ENCODE data around the gene EPHB1.
"Not testable (repeated sequence)": the region's sequence is repeated elsewhere in the genome, so short reads cannot be mapped to it uniquely, and the experiment has no call there.

The EPHB1 gene

DNA sequence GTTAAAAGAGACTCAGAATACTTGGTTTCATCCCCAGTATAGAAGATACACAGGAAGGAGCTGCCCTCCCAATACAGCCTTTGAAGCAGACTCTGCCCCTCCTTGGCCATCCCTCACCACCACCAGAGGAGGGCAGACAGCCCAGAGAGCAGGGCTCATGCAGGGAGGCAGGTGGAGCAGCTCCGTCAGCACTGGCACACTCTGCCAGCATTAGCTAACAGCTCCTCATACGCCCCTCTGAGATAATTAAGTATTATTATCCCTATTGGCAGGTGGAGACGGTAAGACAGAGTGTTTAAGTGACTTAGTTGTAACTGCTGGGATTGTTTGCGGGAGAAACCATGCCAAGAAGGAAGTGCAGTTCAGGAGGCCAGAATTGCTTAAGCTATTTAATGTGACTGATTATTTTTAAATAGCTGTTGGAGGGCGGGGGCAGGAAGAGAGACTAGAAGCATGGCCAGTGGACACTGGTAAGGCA is 434.0 kb downstream of the EPHB1 start:
- no peak for DNase-seq

DNA sequence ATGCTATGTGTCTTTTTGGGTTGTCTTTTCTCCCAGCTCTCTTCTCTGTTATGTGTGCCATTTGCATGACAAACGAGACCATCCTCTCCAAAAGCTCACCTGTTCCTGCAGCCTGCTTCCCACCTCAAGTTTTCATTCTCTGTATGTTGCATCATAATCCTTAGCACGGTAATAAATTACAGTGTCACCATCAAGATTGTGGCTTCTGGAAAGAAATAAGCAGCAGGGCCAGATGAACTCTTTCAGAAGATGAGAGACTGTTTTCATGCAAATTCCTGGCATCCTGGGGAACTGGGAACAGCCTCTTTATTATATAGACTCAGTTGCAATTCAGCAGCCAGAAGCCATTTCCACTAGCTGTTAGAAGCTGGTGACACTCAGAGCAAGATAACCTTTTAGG is 436.7 kb downstream of the EPHB1 start:
- DNase-seq, result no peak

DNA sequence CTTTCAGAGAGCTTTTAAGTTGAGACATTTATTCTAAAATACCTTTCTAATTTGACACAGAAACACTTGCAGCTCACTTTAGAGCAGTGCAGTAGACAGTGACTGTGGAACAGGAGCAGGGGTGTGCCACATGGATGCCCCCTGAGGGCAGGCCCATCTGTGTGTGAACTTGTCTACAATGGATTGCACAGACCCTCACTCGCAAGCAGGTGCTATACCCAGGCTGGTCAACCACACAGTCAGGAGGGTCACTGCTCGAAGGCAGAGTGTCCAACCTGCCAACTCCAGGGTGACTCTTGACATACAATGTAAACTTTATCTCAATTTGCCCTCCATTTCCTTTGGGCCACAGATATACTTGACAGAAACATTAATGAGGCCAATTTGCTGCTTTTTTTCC is 437.2 kb downstream of the EPHB1 start:
- DNase-seq, result no peak

DNA sequence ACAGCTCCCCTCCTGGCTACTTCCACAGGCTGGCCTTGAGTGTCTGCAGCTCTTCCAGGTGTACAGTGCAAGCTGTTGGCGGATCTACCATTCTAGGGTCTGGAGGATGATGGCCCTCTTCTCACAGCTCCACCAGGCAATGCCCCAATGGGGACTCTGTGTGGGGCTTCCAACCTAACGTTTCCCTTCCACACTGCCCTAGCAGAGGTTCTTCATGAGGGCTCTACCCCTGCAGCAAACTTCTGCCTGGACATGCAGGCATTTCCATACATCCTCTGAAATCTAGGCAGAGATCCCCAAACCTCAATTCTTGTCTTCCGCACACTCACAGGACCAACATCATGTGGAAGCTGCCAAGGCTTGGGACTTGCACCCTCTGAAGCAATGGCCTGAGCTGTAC is 438.4 kb downstream of the EPHB1 start:
- DNase-seq, result not testable (repeated sequence)

DNA sequence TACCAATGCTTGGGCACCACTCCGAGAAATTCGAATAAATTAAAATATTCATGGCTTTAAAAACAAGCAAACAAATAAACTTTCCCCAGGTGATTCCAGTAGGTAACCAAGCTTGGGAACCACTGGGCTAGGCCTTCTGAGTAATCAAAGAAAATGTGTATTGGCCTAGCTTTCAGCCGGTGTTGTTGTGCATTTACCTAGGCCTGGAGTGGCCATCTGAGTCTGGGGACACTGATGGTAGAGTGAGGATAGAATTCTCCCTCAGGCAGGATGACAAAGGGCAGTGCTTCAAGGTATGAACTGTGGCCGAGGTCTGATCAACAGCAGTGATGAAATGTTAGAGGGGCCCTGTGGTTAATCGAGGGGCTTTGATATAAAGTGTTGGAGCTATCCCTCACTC is 440.5 kb downstream of the EPHB1 start:
- DNase-seq, result no peak

DNA sequence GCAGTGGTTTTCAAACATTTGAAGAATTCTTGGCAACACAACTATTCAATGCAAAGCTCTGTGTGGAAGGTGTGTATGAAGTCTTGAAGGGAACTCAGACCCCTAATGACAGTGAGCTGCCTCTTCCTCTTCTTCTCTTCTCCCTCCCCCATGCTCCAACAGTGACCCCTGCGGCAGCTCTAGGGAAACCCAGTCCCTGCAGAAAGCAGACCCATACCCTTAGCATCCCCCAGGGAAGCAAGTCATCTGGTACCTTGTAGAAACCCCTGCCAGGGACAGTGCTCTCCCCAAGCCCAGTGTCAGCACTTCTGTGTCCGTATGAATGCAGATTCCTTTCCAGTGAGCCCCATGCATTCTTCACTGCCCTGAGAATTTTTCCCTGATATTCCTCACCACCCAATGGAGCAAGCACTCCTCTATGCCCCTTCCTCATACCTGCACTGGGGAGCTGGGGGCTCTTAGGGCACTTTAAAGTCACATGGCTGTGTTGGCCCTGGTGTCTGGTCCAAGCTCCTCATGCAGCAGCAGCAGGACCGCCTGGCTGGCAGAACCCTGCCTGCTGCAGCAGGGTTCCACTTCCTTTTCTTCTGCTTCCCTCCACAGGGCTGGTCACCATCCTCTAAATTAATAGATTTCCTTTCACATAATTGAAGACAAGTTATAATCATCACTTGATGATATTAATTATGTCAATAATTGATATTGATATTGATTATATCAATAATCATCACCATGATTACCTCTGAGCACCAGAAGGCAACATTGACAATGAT is 442.5 kb downstream of the EPHB1 start:
- DNase-seq, result no peak

DNA sequence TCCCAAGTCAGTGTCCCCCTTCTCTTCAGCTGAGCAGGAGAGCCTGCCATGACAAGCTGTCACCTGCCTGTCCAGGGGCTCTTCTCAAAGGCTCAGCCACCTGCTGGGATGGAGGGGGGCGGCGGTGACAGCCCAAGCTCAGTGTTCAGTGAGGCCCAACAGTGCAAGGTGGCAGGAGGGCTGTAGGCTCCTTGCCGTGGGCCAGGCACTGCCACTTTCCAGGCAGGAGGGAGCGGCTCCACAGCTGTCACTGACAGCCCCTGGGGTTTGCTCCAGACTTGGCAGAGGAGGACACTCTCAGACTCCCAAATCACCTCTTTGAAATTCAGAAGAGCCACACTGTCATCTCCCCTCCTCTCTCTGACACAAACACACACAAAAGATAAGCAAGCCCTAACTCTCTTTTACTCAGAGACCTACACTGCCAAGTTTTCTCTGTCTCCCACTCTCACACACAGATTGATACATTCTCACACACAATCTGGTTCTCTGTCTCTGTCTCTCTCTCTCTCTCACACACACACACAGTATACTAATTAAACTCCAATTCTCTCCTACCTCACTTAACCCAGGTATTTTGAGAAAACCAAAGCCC is 443.3 kb downstream of the EPHB1 start:
- no peak for DNase-seq

DNA sequence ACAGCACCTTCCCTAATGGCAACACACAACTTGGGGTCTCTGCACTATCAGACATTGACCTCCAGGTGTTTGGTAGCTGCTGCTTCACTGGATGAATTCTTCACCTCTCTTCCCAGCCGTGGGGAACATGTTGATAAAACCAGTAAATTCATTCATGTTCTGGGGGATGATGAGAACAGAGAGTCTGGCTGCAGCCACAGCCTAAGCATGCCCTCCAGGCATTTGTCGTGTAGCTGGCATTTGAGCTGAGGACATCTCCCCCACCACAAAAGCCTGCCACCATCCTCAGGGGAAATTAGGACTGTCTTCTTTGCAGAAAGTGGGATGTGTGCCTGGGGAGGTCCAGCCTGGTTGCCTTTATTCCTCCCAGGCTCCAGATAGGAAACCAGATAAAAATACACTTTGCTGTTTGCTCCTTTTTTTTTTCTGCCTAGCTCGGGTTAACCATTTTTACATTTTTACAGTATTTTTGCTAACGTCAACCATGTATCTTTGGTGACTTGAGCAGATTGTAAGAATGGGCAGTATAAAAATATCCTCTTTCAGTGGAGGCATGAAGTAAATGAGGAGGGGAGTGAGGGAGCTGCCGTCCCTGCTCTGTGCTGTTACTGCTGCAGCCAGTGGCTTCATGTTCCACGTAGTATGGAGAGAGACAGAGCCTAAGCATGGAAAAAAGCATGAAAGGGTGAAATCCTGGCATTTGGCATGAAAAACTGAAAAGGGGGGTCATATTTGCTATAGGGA is 444.0 kb downstream of the EPHB1 start:
- no peak for DNase-seq

DNA sequence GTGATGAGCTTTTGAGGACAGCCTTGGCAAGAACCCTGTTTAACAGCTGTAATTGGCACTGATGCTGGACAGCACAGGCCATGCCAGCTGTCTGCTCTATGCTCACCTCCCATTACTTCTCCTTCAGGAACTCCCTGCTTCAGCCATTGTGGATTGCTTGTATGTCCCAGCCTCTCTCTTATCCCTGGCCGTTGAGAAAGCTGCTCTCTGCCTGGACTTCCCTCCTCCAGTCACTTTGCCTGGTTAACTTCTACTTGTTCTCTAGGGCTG is 444.5 kb downstream of the EPHB1 start:
- DNase-seq, result no peak

DNA sequence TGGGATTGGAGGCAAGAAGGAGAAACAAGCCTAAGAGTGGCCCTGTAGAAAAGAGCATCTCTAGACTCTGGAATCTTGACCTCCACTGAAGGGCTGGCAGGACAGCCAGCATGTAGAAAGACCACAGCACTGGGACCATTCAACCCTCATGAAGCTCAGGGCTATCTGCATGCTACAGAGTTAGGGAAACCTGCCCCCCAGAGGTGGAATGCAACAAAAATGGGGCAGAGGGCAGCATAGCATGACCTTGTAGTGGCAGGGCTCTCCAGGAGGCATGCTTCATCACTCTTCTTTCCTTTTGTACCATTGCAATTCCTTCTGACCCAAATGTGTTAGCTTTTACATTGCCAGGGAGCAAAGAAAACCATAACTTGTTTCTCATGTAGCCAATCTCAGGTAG is 445.4 kb downstream of the EPHB1 start:
- no peak for DNase-seq

DNA sequence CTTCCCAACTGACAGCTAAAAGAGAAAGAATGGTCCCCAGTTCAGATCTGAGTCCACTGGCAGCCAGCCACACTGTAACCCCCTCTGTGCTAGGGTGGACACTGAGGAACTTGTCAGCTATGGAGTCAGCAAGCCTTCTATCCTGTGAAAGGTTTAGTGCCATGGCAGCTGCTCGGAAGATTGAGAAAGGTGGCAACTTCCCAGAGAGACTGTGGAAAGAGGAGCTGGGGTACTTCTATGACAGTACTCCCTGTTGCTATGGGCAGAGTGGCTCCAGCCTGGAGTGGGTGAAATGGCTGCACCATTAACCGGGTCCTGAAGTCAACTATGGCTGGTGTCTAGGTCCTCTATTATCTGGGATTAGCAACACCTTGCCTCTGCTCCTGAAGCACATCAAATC is 447.2 kb downstream of the EPHB1 start:
- no peak for DNase-seq

DNA sequence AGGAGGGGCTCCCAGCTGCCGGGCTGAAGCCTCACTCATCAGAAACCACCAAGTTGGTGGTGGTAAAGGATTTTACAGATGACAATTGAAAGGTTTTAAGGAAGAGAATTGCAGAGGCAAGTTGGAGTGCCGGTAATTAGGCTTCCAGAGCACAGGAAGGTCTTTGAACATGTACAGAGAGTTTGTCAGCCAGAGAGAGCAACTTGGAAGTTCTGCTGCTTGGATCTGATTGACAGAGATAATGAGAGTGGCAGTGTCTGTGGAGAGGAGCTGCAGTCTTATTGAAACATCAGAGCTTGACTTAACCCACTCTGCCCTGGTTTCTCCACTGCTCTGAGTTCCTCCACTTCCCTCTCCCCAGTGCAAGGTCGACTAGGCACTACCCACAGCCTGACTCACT is 448.6 kb downstream of the EPHB1 start:
- no peak for DNase-seq

DNA sequence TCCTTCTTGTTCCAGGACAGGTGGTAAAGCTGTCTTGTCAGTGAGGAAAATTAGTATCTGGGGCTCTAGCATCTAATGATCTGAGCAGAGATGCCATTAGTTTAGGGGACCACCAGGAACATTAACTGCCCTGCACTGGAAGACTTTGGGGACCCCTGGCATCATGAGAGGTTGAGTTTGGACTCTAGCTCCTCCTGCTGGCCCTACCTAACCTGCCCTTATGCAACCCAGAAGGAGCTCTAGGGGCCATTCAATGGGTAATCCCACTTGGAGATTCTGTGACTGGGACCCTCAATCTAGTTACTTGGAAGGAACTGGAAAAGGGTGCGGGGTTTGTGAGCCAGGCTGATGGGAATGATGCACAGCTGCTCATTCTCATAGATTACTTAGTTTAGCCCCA is 451.0 kb downstream of the EPHB1 start:
- no peak for DNase-seq

DNA sequence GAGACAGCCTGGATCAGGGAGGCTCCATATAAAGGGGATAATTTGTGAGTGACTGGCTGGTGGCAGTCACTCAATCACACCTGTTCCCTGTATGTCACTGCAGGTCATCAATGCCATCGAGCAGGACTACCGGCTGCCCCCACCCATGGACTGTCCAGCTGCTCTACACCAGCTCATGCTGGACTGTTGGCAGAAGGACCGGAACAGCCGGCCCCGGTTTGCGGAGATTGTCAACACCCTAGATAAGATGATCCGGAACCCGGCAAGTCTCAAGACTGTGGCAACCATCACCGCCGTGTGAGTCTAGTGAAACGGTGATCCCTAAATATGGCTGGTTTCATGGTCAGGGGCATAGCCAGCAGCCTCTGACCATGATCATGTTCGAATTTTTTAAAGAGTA is 453.2 kb downstream of the EPHB1 start:
- no peak for DNase-seq

DNA sequence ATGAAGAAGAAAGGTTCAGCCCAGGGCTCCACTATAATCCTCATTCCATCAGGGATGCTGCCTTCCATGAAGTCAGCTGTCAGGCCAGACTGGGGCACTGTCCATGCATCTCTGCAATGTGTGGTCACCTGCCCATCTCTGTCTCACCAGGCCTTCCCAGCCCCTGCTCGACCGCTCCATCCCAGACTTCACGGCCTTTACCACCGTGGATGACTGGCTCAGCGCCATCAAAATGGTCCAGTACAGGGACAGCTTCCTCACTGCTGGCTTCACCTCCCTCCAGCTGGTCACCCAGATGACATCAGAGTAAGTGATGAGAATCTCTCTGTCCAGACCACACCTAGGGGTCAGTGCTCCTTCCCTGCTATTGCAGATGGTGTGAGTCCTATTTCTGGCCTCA is 454.1 kb downstream of the EPHB1 start:
- DNase-seq, result no peak

DNA sequence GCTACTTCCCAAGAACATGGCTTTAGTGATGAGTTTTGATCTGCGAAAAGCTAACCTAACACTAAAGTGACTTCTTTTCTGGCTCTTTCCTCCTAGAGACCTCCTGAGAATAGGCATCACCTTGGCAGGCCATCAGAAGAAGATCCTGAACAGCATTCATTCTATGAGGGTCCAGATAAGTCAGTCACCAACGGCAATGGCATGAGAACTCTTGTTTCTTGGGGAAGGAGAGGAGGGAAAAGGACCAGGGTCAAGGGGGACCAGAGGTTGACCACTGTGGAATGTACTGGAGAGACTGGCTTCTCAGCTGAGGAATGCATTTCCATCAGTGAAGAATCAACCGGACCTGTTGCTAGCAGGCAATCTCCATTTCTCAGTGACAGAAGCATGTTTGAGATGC is 463.9 kb downstream of the EPHB1 start:
- DNase-seq, result no peak

DNA sequence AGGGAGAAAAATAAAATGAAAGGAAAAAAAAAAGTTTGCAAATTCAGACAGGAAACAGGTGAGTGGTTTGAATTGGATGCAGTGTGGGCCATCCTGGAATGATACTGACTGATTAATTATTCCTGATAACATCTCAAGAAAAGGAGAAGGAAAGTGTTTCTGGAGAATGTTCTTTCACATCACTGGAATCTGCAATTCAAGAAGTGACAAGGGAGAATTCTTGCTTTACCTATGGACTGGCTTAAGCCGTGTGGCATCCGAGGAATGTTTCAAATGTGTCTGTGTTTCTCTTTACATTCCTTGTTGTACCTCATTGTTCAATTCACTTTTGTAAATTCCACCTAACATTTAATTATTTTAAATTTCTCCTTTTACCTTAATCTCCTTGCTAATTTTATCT is 465.0 kb downstream of the EPHB1 start:
- no peak for DNase-seq

DNA sequence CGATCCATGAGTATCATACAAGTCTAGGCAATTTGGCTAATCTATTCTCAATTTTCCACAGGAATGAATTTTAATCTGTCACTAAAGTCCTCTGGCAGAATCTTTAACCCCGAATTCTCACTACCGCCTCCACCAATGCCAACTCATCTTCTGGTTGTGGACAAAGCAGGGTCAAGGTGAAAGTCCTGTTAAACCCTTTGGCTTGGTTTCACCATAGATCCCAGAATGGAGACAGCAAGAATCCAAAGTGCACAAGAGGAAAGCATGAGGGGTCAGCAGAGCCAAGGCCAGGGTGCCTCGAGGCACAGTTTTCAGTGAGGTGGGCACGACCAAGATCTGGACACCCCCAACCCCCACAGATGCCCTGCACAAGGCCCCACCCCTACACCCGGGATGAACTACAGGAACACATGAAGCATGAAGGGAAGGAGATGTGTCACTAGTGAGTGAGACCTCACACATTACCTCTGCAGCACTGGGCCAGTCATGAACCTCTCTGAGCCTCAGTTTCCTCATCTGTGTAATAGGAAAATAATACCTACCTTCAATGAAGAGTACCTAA is 466.2 kb downstream of the EPHB1 start:
- DNase-seq, result no peak

DNA sequence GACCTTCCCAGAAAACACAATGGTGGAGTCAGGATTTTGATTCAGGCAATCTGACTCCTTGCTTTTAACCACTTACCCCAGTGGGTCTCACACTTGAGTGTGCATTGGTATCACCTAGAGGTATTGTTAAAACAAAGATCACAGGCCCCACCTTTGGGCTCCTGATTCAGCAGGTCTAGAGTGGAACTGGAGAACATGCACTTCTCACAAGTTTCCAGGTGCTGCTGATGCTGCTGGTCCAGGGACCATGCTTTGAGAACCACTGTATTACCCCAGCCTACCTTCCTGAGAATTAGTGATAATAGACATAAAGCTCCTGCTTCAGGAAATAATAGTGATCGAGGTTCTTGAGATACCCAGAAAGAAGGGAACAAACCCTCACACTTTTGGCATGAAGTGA is 466.9 kb downstream of the EPHB1 start:
- no peak for DNase-seq

DNA sequence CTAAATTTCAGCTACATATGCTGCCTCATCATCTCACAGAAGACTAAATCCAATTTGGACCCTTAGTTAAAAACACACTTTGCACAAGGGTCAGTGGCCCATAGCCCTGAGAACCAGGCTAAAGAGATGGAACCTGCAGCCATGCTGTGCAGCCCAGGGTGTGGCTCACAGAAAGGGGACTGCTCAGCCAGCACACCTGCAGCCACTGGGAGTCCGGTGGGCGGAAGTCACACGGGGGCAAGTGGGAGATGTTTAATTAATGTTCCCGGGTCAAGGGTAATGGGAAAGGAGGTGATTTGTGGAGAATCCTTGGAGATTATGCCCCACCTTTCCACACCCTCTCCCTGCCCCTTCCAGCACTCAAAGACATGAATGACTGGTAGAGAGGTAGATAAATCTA is 467.4 kb downstream of the EPHB1 start:
- DNase-seq, result no peak

DNA sequence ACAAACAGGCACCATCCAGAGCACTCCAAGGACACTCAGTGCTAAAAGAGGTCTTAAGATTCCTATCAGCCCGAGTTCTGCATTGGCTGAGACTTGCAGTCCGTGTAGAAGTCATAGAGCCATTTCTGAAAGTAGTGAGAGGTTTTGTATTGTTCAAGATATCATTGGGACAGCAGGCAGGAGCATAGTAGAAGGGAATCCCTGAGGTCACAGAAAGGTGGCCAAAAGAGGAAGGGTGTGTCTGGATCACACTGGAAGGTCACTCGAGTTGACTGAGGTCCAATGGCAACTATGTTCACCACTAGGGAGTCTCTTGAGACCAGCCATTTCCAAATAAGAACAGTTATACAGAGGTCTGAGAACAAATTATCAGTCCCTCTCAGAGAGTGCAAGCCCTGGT is 468.3 kb downstream of the EPHB1 start:
- DNase-seq, result no peak

DNA sequence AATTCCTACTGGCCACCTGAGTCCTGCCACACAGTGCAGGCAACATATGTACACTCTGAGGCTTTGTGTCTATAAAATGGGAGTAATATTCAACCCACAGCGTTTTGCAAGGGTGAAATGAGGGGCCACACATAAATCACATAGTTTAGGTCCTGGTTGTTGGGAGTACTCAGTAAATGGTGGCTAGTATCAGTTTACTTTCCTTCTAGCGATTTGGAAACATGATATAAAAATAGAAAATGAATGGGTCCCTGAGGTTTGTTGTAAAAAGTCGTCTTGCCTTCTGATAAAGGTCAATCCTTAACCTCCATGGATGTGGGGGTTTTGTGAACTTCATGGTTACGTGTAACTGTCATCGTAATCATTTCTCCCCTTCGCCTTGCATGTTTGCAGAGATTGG is 472.4 kb downstream of the EPHB1 start:
- DNase-seq, result no peak

DNA sequence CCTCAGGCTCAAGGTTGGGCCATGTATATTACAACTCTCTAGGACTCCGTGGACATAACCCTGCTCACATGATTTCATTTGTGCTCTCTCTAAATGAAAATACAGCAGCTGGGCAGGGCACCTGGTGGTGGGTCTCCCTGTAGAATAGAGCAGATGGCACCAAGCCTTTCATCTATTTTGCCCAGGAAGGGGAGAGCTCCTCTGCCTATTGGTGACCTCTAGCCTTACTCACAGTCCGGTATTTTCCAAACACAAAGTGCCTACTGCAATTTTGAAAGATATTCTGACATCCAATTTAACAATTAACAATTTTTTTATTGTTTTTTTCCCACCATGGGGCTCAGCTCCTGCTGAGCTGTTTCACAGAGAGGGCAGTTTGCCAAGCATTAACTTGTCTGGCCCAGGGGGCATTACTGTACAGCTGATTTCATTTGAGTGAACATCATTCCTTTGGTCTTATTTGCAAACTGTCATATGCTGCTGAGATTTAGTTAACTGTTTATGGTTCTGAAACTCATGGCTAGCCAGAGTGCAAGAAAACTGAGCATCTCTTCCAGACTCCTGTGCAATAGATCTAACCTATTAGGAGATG is 474.0 kb downstream of the EPHB1 start:
- no peak for DNase-seq

All from effector CD4-positive, alpha-beta T cell (primary cell).